Measurements from ENCODE around the gene CCDC148. TPM values are rescaled to one million over a fixed set of nuclear protein-coding genes. Genes with fewer than 3 reads are reported as not detected.
A peak's percentile ranks its signal among the peaks of the same experiment; 100 is the strongest.

The CCDC148 gene
- polyA plus RNA-seq, 2 of the 4 experiments (the other 2 are of a cell fraction): 0.41 to 0.85 TPM

DNA sequence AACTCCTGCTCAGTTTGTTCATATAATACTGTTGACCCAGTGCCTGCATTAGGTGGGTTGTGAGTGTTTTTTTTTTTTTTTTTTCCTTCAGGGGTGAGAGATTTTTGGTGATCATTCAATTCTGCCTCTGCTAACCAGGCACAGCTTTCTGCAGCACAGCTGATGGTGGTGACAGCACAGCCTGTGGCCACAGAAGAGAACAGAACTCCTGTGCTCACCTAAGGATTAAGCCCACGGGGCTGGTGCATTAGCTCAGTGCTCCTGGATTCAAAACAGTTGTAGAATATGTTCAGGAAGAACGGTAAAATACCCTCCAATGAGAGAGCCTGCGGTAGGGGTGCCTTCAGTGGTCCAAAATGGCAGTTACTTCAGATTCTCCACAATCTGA, 42.2 kb upstream of the CCDC148 start:
- FAIRE-seq (no peak), DNase-seq (ENCODE audit: low read depth in 1 of 2, low spot score in 1 of 2) (no peak), ATAC-seq (peak; percentile 30 to 54; a peak in 2 of 6 replicates)
- 77% methylated on average over 3 of the region's 3 CpGs for WGBS (ENCODE audit: missing lambda C conversion rate)
- H3K4me2 ChIP-seq: peak overlapping the region; percentile 92; the same call in 2 of the 3 replicates
- H3K9me3 ChIP-seq: no peaks in the 10 kb centered on the region
- ChIA-PET CTCF (no interaction called here), POLR2A (no interaction called here)
- no peak overlapping the region for H3K4me3 ChIP-seq
- H3K27ac ChIP-seq: peak overlapping the region in 1 of 2 experiments; percentile 79; a peak in 3 of 6 replicates
- H3K4me1 ChIP-seq: peaks cover 100% of the 10 kb centered on the region
- no peak for TF ChIP-seq FOSL2 (IDR thresholded peaks at IDR 0.05)
- no peak for TF ChIP-seq FOSL2 (CRISPR knock-in tag; IDR thresholded peaks at IDR 0.05)
- TF ChIP-seq MAFK (IDR thresholded peaks at IDR 0.05; ENCODE audit: partially characterized antibody): no peak
- no peak for TF ChIP-seq MAZ (IDR thresholded peaks at IDR 0.05; ENCODE audit: borderline replicate concordance, low read depth, low read length)
- no peak for TF ChIP-seq JUNB (IDR thresholded peaks at IDR 0.05)
- TF ChIP-seq CBX2 (IDR thresholded peaks at IDR 0.05; ENCODE audit: borderline replicate concordance, low read depth): no peak
- TF ChIP-seq MAX (IDR thresholded peaks at IDR 0.05): no peak
- no peak for TF ChIP-seq CTCF (IDR thresholded peaks at IDR 0.05)
- no peak for TF ChIP-seq TFCP2L1 (CRISPR knock-in tag; IDR thresholded peaks at IDR 0.05)
- no peak for TF ChIP-seq ELK1 (IDR thresholded peaks at IDR 0.05; ENCODE audit: low read depth, low read length)
- TF ChIP-seq FOSB (CRISPR knock-in tag; IDR thresholded peaks at IDR 0.05): no peak
- TF ChIP-seq ZFP36 (IDR thresholded peaks at IDR 0.05; ENCODE audit: borderline replicate concordance, partially characterized antibody): no peak
- no peak for TF ChIP-seq POLR2AphosphoS2 (conservative IDR thresholded peaks at IDR 0.05; ENCODE audit: low read length)
- no peak for TF ChIP-seq RCOR1 (IDR thresholded peaks at IDR 0.05; ENCODE audit: low read depth, low read length)
- TF ChIP-seq RARB (CRISPR knock-in tag; IDR thresholded peaks at IDR 0.05): no peak
- TF ChIP-seq BCL3 (IDR thresholded peaks at IDR 0.05): no peak

- Histone ChIP-seq H3K9me3 (no peaks in the 10 kb centered on the region), H3K27ac (peak overlapping the region; percentile 66 to 79; a peak in 5 of 6 replicates), H3K4me2 (peak overlapping the region; percentile 92), H3K4me3 (no peak overlapping the region), H3K4me1 (peaks cover 99% of the 10 kb centered on the region)
- POLR2A ChIA-PET: no interaction called here
- ATAC-seq (peak in 1 of 2 experiments; percentile 11; a peak in 3 of 6 replicates), FAIRE-seq (no peak), DNase-seq (ENCODE audit: low read depth in 1 of 2, low spot score in 1 of 2) (no peak)
- CTCF ChIA-PET: interaction anchor here (1.3 kb wide), 1 partner anchor 41 kb away, joined by 5 read pairs; the partner anchor contains the start of genes CCDC148 and PKP4
- TF ChIP-seq, protein P1, sequence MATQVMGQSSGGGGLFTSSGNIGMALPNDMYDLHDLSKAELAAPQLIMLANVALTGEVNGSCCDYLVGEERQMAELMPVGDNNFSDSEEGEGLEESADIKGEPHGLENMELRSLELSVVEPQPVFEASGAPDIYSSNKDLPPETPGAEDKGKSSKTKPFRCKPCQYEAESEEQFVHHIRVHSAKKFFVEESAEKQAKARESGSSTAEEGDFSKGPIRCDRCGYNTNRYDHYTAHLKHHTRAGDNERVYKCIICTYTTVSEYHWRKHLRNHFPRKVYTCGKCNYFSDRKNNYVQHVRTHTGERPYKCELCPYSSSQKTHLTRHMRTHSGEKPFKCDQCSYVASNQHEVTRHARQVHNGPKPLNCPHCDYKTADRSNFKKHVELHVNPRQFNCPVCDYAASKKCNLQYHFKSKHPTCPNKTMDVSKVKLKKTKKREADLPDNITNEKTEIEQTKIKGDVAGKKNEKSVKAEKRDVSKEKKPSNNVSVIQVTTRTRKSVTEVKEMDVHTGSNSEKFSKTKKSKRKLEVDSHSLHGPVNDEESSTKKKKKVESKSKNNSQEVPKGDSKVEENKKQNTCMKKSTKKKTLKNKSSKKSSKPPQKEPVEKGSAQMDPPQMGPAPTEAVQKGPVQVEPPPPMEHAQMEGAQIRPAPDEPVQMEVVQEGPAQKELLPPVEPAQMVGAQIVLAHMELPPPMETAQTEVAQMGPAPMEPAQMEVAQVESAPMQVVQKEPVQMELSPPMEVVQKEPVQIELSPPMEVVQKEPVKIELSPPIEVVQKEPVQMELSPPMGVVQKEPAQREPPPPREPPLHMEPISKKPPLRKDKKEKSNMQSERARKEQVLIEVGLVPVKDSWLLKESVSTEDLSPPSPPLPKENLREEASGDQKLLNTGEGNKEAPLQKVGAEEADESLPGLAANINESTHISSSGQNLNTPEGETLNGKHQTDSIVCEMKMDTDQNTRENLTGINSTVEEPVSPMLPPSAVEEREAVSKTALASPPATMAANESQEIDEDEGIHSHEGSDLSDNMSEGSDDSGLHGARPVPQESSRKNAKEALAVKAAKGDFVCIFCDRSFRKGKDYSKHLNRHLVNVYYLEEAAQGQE (IDR thresholded peaks at IDR 0.05): no peak
- TF ChIP-seq ELK1 (IDR thresholded peaks at IDR 0.05; ENCODE audit: low read depth, low read length) (no peak), RARB (CRISPR knock-in tag; IDR thresholded peaks at IDR 0.05) (no peak), CBX8 (IDR thresholded peaks at IDR 0.05) (no peak), BCL3 (IDR thresholded peaks at IDR 0.05) (no peak), HOXB5 (CRISPR knock-in tag; IDR thresholded peaks at IDR 0.05) (no peak), CEBPB (IDR thresholded peaks at IDR 0.05) (no peak), GATA3 (IDR thresholded peaks at IDR 0.05; ENCODE audit: borderline replicate concordance) (no peak), RCOR1 (IDR thresholded peaks at IDR 0.05; ENCODE audit: low read depth, low read length) (no peak), HOXB13 (CRISPR knock-in tag; IDR thresholded peaks at IDR 0.05; ENCODE audit: low read depth) (no peak), SMC3 (IDR thresholded peaks at IDR 0.05) (no peak), HOXA7 (CRISPR knock-in tag; IDR thresholded peaks at IDR 0.05) (no peak), EHMT2 (IDR thresholded peaks at IDR 0.05; ENCODE audit: low read depth) (no peak), BHLHE40 (IDR thresholded peaks at IDR 0.05; ENCODE audit: low read depth, low read length) (no peak)
Observed at GRCh38 chr2:158498043-158498748, 41.6 kb upstream of the CCDC148 start.
